Upper lobe of right lung (tissue), 1 donor: ENCODE results near the gene VAX1. TPM values are rescaled to one million over a fixed set of nuclear protein-coding genes. Genes with fewer than 3 reads are reported as not detected.
"Not testable (repeated sequence)": the region's sequence is repeated elsewhere in the genome, so short reads cannot be mapped to it uniquely, and the experiment has no call there.

Experiments
- ATAC-seq: fragments of 200-7000 bp; cut with Tn5 transposase; one replicate; pipeline ENCODE4 v1.9.1; 2020; ENCODE audit warnings: mild to moderate bottlenecking, moderate library complexity
- DNase-seq: peaks from one replicate; pipeline ENCODE4 v3.0.0-alpha.2; 2020
- H3K27ac ChIP-seq: fragments of 200-600 bp; one replicate; pipeline ENCODE4 v1.8.0; 2022
- H3K27me3 ChIP-seq: fragments of 200-600 bp; one replicate; pipeline ENCODE4 v1.8.0; 2022; ENCODE audit warnings: mild to moderate bottlenecking
- H3K36me3 ChIP-seq: fragments of 200-600 bp; one replicate; pipeline ENCODE4 v1.8.0; 2022
- H3K4me1 ChIP-seq: fragments of 200-600 bp; one replicate; pipeline ENCODE4 v1.8.0; 2022
- H3K4me3 ChIP-seq: fragments of 200-600 bp; one replicate; pipeline ENCODE4 v1.8.0; 2022; ENCODE audit warnings: mild to moderate bottlenecking
- H3K9me3 ChIP-seq: fragments of 200-600 bp; one replicate; pipeline ENCODE4 v1.8.0; 2022
- intact Hi-C: fragments of 100-400 bp; cut with DNase I; formaldehyde crosslinking; loops from one replicate; pipeline ENCODE4 v1.11.0; 2022
- microRNA-seq: library from miRNA; unstranded; fragments of <30 nt; microRNA quantifications from one replicate; pipeline ENCODE4 v1.2.0, GENCODE V29; 2020; ENCODE audit warnings: borderline microRNAs expressed
- total RNA-seq: library from RNA; stranded (reverse); fragmentation: NEBNext Ultra II Directional; extraction: Animal tissue kit (Norgen Biotek cat#: 25700); gene quantifications from one replicate; pipeline ENCODE4 v1.2.1, GENCODE V29; 2021
- TF ChIP-seq, protein P1 (sequence below): fragments of 200-600 bp; IDR thresholded peaks from one replicate; pipeline ENCODE4 v1.8.0; 2022; ENCODE audit warnings: antibody characterized with exemption
- donor health status: DM: no; HTN: yes; CAD: no; lungs with severe emphysema.

VAX1 gene
- total RNA-seq, 1 donor from 2014 or later = not detected

DNA sequence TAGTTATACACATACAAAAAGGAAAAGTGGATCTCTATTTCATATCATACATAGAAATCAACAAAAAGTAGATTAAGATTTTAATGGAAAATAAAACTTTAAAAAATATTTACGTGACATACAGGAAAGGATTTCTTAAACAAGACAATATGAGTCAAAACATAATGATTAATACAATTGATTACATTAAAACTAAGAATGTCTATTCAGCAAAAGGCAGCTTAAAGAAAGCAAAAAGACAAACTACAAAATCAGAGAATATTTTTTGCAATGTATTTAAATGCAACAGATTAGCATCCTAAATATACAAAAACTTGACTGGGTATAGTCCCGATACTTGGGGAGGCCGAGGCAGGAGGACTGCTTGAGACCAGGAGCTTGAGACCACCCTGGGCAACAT, 50.5 kb downstream of the VAX1 start:
- Histone ChIP-seq H3K27ac (no peak overlapping the region), H3K4me3 (no peak overlapping the region)
- intact Hi-C loops = no loop called here

DNA sequence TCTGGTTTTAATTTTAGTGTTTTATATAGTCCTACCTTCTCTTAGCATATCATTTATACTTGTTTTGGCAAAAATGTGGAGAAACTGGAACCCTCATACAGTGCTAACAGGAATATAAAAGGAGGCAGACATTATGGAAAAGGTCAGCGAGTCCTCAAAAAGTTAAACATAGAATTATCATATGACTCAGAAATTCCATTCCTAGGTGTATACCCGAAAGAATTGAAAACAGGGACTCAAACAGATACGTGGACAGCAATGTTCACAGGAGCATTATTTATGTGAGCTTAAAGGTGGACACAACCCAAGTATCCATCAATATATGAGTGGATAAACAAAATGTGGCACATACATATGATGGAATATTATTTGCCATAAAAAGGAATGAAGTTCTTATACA, 51.5 kb downstream of the VAX1 start:
- ATAC-seq = no peak
- Histone ChIP-seq H3K36me3 (no peaks in the 10 kb centered on the region), H3K27ac (no peak overlapping the region), H3K4me1 (no peaks in the 10 kb centered on the region), H3K4me3 (no peak overlapping the region), H3K27me3 (no peaks in the 10 kb centered on the region), H3K9me3 (no peaks in the 10 kb centered on the region)
- DNase-seq = no peak
- TF ChIP-seq, protein P1, sequence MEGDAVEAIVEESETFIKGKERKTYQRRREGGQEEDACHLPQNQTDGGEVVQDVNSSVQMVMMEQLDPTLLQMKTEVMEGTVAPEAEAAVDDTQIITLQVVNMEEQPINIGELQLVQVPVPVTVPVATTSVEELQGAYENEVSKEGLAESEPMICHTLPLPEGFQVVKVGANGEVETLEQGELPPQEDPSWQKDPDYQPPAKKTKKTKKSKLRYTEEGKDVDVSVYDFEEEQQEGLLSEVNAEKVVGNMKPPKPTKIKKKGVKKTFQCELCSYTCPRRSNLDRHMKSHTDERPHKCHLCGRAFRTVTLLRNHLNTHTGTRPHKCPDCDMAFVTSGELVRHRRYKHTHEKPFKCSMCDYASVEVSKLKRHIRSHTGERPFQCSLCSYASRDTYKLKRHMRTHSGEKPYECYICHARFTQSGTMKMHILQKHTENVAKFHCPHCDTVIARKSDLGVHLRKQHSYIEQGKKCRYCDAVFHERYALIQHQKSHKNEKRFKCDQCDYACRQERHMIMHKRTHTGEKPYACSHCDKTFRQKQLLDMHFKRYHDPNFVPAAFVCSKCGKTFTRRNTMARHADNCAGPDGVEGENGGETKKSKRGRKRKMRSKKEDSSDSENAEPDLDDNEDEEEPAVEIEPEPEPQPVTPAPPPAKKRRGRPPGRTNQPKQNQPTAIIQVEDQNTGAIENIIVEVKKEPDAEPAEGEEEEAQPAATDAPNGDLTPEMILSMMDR = no peak
- intact Hi-C loops = no loop called here

More for the DNA sequence above, 50.5 kb downstream of the VAX1 start:
- no peaks in the 10 kb centered on the region for H3K27me3 ChIP-seq
- no peaks in the 10 kb centered on the region for H3K4me1 ChIP-seq
- TF ChIP-seq, protein P1 = no peak
- H3K36me3 ChIP-seq = no peaks in the 10 kb centered on the region
- no peaks in the 10 kb centered on the region for H3K9me3 ChIP-seq
- no peak for DNase-seq
- ATAC-seq = no peak

DNA sequence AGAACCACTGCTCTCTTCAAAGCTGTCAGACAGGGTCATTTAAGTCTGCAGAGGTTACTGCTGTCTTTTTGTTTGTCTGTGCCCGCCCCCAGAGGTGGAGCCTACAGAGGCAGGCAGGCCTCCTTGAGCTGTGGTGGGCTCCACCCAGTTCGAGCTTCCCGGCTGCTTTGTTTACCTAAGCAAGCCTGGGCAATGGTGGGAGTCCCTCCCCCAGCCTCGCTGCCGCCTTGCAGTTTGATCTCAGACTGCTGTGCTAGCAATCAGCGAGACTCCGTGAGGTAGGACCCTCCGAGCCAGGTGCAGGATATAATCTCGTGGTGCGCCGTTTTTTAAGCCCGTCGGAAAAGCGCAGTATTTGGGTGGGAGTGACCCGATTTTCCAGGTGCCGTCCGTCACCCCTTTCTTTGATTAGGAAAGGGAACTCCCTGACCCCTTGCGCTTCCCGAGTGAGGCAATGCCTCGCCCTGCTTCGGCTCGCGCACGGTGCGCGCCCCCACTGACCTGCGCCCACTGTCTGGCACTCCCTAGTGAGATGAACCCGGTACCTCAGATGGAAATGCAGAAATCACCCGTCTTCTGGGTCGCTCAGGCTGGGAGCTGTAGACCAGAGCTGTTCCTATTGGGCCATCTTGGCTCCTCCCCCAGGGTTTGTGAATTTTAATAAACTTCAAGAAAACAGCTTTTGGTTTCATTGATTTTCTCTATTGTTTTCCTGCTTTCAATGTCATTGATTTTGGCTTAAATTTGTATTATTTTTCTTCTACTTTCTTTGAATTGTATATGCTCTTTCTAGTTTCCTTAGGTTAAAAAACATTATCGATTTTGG, 53.4 kb downstream of the VAX1 start:
- H3K4me1 ChIP-seq, DNase-seq, H3K27me3 ChIP-seq, intact Hi-C loops, H3K27ac ChIP-seq, ATAC-seq, H3K36me3 ChIP-seq, H3K4me3 ChIP-seq, H3K9me3 ChIP-seq: not testable (repeated sequence)

Small RNA genes within 50 kb of the gene (microRNA-seq; reads per million reads assigned to microRNA genes)
- not detected for gene MIR3663

Other genes starting within 250 kb of the VAX1 start
- 40.4 TPM for gene SHTN1, start 133.1 kb downstream of the VAX1 start, total RNA-seq
- gene KCNK18, start 59.2 kb upstream of the VAX1 start, total RNA-seq = not detected
- gene SLC18A2, start 102.8 kb upstream of the VAX1 start, total RNA-seq = 5.2 TPM
- 38.7 TPM for gene PDZD8, start 237.2 kb upstream of the VAX1 start, total RNA-seq